GM18867 (cell line): ENCODE measurements around the gene ADCYAP1R1.

Source experiments
- ATAC-seq: cut with Tn5 transposase; IDR thresholded peaks from one replicate; pipeline ENCODE4 v1.9.1; 2021; ENCODE audit warnings: mild to moderate bottlenecking, moderate library complexity; ENCODE audit not compliant: unreplicated experiment

ADCYAP1R1 gene

DNA sequence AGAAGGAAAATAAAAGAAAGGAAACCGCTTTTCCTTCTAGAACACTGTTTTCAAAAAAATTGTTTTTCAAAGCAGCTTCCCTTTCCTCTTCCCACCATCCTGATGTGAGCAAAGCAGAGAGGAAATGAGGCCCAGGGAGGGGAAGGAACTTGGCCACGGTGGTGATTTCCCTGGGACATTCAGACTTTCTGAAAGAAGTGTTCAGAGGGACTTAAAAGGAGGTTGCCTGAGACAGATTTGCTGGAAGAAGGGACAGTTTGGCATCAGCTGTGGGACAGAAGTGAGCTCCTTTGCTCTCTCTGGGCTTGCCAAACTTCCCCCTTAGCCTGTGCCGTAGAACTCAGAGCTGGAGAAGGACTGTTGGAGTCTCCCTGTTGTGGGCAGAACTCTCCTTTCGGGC is 30.3 kb downstream of the ADCYAP1R1 start:
- ATAC-seq: no peak

DNA sequence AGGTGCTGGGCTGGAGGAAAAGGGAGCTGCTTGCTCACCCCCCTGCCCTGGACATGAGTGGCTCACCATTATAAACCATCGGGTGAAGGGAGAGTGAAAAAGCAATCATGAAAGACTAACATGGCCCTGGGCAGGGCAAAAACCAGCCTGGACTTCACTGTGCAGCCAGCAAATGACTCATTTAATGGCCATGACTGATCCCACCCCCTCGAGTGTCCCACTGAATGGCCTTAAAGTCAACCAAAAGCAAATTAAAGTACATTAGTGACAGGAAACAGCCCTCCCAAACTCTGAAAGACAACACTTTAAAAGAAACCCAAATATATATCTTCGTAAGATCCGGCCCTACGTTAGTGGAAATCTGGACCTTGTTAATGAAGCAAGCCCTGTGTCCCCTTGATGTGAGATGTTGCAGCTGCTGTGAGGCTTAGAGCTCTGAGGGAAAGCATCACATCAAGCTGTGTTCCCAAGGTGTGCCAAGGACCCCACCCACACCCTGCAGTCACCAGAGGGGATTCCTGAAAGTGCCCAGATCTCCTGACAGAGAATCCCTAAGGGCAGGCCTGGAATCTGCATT is 31.2 kb downstream of the ADCYAP1R1 start:
- ATAC-seq: no peak

DNA sequence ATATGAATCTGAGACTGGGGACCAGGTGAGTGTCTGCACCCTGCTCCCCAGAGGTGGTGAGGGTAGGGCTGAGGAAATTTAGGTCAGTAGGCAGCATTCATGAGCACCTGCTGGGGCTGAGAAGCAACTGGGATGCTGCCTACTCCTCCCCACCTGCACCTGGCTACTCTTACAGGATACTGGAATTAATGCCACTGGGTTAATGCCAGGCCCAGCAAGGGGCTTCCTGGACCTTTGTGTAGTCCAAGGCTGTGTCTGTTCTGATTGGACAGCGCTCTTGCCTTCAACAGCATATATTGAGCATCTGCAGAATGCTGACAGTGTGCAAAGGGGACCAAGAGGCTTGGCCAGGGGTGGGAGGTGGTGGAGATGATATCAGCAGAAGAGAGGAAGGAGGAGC is 32.1 kb downstream of the ADCYAP1R1 start:
- no peak for ATAC-seq

DNA sequence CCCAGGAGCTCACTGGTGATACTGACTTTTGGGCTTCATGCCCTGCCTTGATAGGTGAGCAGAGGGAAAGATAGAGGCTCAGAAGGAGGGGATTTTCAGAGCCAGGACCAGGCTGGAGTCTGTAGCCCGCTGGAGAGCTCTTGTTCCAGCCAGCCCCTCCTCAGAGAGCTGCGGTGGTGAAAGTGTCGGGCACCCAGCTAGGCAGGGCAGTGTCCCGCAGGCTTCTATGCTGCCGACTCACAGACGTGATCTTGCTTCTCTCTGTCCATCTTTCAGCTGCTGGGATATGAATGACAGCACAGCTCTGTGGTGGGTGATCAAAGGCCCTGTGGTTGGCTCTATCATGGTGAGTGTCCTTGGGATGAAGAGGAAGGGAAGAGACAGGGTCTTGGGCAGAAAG is 35.2 kb downstream of the ADCYAP1R1 start:
- no peak for ATAC-seq

DNA sequence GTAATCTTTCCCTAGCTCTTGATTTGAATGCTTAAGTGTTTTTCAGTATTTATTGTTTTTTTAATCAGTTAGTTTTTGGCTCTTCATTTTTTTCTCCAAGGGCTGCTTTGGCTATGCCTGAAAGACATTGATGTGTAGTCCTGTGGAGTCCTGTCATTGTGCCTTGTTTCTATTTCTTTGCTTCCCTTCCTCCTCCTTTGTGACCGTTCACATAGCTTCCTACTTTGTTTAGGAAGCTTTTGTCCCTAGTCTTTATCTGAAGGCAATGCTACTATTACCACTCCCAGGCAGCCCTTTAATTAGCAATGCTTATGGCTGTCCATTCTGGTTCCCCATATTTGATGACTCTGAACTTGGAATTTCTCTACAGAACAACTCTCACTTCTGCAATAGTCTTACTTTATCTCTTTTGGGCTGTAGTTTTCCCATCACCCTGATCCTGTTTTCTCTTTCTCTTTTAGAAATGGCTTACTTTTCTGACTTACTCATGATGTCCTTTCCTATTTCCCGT is 39.9 kb downstream of the ADCYAP1R1 start:
- ATAC-seq: no peak

DNA sequence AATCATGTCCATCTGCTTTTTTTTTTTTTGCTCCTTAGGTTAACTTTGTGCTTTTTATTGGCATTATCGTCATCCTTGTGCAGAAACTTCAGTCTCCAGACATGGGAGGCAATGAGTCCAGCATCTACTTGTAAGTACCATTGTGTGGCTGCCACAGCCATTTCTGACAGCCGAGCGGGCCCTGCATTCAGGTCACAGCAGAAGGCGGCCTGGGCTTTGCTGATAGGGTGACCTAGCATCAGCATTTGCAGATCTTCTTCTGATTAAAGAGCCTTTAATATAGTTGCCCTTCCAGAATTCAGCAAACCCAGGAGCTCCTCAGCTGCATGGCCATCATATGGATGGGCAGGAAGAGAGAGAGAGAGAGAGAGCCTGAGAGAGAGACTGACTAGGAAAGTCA is 40.5 kb downstream of the ADCYAP1R1 start:
- ATAC-seq: no peak

DNA sequence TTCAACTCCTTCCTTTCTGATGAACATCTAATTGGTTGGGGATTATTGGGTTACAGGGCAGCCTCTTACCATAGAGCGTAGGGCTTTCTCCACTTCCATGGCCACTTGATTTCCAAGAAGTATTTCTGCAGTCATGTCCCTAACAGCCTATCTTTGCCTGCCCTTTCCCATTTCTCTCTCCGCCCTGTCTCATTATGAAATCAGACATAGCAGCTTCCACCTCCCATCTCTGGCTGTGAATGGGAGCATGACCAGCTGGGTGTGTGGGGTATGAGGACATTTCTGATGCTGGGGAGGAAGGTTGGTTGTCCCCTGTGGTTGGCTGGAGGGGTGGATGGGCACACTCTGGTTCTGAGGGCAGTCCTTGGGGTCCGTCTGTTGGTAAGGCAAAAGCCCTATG is 41.2 kb downstream of the ADCYAP1R1 start:
- no peak for ATAC-seq

DNA sequence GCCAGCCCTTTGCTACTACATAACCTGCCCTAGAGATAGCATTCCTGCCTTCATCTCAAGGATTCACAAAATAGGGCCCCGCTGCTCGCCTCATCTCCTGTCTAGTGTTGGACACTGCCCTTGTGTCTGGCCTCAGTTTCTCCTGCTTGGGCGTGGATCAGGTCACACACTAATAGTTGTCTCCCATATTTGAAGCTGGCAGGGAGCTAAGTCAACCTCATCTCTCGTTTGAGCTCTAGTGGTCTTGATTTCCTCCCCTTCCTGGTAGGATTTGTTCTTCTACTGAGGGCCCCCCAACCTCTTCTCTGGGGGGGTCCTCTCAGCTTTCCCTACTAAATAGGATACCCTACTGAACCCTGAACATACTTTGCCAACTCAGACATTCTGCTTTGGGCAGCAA is 42.2 kb downstream of the ADCYAP1R1 start:
- no peak for ATAC-seq

DNA sequence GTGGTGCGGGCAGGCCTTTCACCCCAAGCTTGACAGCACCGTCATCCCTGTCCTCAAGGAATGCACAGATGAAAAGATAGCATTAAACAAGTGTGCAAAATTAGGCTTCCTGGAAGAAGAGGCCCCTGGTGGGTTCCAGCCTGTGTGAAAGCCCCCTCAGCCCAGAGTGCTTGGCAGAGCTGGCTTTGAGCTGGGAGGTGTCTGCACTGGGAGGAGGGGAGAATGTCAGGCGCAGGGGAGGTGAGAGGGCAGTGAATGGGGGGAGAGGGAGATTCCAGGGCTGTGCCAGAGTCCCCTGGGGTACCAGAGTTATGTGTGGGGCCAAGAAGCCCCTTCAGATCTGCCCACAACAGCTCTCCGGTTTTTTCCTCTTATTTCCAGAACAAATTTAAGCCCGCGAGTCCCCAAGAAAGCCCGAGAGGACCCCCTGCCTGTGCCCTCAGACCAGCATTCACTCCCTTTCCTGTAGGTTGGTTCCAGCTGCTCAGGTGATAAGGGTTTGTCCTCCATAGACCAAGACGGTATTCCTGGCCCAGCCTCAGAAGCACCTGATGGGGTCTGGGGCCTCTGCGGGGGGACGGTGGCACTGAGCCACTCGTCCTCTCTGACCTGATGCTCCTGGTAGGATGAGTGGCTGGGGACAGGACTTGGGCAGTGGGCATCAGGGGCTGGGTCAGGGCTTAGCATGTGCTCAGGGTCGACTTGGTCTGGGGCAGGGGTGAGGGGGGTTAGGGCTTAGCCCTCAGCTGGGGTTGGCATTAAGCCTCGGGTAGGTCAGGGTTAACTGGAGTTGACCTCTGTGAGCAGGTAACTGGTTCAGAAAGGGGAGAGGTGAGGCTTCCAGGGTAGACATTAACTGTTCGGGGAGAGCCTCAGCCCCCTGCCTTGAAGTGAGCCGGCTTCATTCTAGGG is 43.4 kb downstream of the ADCYAP1R1 start:
- no peak for ATAC-seq

DNA sequence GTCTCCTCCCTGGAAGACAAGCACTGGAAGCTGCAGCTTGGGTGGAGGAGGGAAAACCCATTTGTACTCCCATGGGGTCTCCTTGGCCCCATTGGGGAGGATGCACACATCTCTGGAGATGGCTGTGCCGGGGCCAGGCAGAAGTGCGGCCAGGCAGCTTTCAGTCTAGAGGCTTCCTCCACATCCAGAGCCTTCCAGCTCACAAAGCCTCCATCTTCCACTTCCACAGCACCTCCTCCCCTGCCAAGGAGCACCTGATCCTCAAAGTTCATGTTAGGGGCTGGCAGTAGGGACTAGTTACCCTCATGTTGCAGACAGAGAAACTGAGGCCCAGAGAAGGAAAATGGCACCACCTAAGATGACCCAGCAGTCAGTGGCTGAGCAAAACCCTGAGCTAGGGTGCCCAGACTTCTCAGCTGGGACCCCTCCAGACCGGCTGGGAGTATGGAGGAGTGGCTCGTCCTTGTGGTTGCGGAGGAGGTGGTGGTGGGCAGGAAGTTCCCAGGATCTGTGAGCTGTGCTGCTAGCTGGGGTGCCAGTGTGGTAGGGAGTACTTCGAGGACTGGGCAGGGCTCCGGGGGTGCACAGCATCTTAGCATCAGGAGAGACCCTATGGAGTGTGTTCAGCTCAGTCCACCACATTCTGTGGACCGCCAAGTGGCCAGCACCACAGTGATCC is 44.2 kb downstream of the ADCYAP1R1 start:
- ATAC-seq: no peak

DNA sequence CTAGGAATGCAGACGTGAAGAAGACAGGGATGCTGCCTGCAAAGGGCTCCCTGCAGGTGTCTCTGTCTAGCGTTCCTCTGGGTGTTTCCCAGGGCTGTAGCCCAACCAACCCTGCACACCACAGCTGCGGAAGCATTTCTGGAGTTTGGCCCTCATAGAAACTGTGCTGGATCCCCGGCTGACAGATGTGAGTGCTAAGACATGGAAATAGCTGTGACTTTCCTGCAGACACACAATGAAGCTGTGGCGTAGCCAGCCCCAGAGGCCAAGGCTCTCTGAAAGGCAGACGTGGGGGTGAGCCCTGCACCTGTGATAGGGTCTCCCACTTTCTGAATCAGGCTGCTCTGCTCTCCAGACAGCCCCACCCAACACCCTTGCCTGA is 44.8 kb downstream of the ADCYAP1R1 start:
- no peak for ATAC-seq

DNA sequence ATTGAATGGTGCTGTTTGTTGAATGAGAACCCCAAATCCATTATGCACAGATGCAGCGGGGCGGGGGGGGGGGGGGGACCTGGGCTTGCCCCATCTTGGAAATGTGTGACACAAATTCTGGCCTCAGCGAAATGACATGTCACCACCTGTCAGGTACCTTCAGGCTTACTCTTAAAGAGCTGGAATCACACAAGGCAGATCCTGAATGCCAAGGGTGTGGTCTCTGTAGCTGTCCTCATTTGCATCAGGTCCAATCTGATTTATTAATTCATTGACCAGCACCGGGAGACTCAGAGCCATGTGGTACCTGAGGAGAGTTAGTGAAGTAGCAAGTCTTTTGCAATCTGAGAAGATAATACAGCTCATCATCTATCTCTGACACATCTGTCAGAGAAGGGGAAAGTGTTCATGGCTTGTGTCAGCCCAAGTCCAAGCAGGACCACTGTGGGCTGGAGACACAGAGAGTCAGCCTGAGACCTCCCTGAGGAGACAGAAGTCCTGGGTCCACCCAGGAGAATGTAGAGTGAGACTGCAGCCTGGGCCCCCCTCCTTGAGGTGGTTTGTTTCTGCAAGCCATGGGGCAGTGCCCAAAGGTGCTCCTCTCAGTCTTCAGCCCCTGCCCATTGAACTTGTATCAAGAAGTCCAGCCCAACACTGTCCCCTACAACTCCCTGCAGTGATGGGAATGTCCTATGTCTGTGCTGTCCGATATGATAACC is 46.7 kb downstream of the ADCYAP1R1 start:
- no peak for ATAC-seq

DNA sequence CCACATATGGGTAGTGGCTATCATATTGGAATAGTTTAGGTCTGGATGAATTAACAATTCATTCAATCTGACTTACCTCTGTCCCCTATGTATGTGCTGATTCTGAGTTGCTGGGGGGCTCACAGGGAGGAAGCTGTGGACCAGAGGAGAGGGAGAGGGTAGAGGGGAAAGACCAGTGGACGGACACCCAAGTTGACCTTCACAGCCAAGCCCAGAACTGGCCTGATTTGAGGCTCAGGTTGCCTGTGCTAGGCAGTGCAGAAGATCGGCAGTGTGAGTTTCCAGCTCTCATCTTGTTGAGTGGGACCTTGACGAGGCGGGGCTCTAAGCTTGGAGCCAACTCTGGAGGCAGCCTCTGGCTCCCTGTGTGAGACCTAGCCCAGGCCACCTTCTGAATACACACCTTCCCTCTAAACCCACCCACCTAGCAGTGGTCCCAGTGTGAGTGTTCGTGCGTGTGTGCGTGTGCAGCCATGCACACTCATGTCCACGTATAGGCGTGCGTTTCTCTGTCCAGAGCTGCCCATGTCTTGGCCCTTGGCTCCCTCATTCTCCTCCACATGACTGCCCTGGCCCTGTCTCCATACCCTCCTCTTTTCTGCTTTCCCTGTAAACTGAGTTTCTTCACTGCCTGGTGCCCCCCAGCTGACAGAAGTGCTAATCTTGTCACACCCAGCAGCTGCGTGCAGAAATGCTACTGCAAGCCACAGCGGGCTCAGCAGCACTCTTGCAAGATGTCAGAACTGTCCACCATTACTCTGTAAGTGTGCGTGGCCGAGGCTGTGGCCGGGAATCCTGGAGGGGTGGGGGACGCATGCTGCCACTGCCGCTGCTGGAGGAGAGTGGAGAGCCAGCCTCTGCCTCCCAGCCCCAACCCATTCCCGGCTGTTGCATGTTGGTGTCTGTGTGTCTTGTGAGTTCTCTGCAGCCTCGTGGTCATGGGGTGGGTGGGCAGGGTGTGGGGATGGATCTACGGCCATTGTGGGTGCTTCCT is 47.6 kb downstream of the ADCYAP1R1 start:
- ATAC-seq: no peak

DNA sequence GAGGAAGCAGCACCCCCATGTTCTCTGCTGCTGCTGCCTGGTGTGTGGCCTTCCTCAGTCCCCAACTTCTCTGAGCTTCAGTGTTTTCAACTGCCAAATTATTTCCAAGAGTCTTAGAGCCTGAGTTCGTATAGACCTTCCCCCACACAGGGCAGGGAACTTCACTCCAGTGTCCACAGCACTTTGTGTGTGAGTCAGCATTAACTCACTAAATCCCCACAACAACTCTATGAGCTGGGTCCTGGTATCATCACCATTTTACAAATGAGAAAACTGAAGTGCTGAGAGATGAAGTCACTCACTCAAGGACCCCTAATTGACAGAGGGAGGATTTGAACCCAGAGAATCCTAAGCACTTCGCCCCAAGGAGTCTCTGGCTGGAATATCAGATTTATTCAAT is 48.3 kb downstream of the ADCYAP1R1 start:
- no peak for ATAC-seq

DNA sequence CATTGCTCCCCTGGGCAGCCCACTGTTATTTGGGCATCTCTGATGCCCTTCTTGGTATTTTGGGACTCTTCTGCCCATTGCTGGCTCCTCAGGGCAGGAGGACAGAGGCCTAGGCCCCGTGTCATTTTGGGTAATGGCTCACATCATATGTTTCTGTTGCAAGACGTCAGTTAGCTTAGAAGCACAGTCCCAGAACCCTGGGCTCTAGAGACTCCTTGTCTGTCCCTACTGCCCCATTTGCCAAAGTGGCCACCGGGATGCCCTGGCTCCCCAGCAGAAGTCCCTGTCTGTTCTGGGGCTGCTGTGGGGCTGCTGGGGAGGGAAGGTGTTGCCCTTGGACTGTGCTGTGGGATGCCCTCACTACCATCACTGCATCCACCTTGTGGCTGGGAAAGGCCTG is 48.8 kb downstream of the ADCYAP1R1 start:
- ATAC-seq: no peak

DNA sequence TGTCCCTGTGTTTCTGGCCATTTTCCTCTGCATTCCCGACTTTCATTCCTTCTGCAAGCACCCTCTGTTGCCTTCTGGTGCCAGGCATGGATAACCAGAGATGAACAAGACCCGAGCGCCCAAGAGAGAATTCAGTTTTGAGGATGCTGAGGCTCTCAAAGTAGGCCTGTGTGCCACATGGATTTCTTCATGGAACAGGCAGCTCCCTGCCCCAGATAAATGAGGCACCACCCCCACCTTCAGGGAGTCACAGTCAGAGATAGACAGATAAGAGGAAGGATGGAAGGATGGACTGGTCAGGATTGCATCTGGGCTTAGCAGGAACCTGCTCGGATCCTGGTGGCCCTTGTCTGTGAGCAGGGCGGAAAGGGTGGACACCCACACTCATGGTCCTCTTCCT is 49.4 kb downstream of the ADCYAP1R1 start:
- no peak for ATAC-seq

DNA sequence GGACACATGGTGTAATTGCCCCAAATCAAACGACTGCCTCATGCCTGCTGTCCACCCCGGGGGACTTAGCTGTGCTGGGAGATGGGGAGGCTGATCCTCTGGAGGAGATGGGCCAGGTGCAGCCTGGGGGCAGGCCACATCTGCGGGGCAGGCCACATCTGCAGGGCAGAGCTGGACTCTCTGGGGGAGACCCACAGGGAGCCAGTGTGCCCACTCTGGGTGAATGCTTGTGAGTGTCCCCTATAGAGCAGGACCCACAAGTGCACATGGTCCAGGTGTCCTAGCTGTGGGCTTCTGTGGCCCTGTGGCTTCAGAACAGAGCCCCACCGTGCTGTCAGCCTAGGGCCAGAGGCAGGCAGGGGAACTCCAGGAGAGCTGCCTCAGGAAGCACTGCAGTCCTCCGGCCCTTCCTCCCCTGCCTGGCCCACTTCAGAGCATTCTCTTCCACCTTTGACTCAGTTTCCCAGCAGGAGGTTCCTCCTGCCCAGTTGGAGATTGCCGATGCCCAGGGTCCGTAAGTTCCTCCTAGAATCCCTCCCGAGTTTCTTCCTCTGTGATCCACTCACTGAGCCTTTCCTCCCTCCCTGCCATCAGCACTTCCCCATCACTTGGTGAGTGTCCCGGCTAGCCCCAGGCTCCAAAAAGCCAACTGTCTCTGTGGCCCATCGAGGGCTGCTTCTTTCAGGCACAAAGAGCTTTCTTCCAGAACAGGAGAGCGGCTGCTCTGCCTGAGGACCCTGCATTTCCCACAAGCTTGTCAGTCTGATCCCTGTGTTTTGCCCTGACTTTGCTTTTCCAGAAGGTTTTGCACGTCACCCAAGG is 50.3 kb downstream of the ADCYAP1R1 start:
- ATAC-seq: no peak

DNA sequence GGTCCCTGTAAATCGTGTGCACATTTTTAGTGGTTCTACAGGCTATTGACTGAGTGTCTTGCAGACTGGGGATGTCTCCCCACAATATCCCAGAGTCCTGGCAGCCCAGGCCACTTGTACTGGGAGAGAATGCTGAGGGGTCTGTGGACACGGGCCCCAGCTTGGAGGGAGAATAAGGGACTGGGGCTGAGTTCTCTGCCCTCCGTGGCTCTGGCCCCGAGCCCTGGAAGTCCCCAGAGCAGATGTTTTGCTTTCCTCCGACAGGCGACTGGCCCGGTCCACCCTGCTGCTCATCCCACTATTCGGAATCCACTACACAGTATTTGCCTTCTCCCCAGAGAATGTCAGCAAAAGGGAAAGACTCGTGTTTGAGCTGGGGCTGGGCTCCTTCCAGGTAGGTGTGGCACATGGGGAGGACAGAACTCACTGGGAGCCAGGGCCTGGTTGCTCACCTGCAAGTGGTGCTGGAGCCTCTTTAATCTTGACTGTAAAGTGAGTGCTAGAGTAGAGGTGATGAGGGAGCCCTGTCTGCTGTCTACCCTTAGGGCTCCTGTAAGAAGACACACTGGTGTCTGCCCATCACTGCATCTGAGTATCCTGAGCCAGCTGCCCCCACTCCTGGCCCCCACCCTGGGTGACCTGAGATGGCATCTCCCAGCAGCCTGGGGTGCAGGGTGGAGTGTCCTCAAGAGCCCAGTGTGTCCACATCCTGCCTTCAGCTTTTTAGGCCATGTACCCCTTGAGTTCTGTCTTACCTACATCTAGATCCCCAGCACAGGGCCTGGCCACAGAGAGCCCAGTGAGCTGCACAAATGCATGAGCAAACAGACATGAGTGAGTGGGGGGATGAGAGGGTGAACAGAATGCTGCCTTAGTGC is 51.1 kb downstream of the ADCYAP1R1 start:
- no peak for ATAC-seq
